ENCODE results near the gene FARP2.

FARP2 gene

GRCh38 chr2:241540401-241540770 lies 184.3 kb downstream of the FARP2 start:
- no peaks in the 10 kb centered on the region for H3K36me3 ChIP-seq (replicated peaks in 1 of 2; ENCODE audit: control insufficient read depth in 2 of 2, insufficient read depth in 2 of 2, low read length in 2 of 2)
- H3K18ac ChIP-seq (ENCODE audit: low read length) = no peak overlapping the region
- no peak overlapping the region for H3K4ac ChIP-seq (ENCODE audit: low read length)
- no peak overlapping the region for H4K91ac ChIP-seq (ENCODE audit: low read depth, low read length, poor library complexity)
- H2BK120ac ChIP-seq (ENCODE audit: low read depth, low read length) = no peak overlapping the region
- H2AK5ac ChIP-seq (ENCODE audit: low read depth, low read length) = peak overlapping the region; percentile 40
- no peak overlapping the region for H3K27ac ChIP-seq (replicated peaks; ENCODE audit: low read length)
- H2AFZ ChIP-seq (ENCODE audit: low read length) = peak overlapping the region; percentile 66
- peaks cover 17 to 26% of the 10 kb centered on the region in 2 donors for H3K4me1 ChIP-seq (ENCODE audit: control insufficient read depth in 2 of 2, insufficient read depth in 1 of 2, low read depth in 1 of 2, low read length in 2 of 2)
- no peak overlapping the region for H3K9ac ChIP-seq (ENCODE audit: low read depth, low read length, poor library complexity)
- H4K8ac ChIP-seq (ENCODE audit: low read depth, low read length) = no peak overlapping the region
- no peak overlapping the region for H3K14ac ChIP-seq (ENCODE audit: low read length)
- no peaks in the 10 kb centered on the region for H3K79me1 ChIP-seq (ENCODE audit: low read depth, low read length)
- H3K4me2 ChIP-seq (ENCODE audit: insufficient read depth, low read length, poor library complexity, severe bottlenecking) = no peak overlapping the region
- H2BK12ac ChIP-seq (ENCODE audit: low read length) = no peak overlapping the region
- no peak overlapping the region for H3K4me3 ChIP-seq (ENCODE audit: low read length in 2 of 2)
- peak overlapping the region; percentile 46 for H2BK5ac ChIP-seq (ENCODE audit: low read length)
- no peak overlapping the region for H2BK15ac ChIP-seq (ENCODE audit: low read length)
- peaks cover 8 to 49% (median 26%) of the 10 kb centered on the region in 3 experiments for H3K27me3 ChIP-seq (ENCODE audit: control insufficient read depth in 3 of 3, insufficient read depth in 3 of 3, low read depth in 1 of 3, low read length in 3 of 3)
- peaks cover 0 to 2% of the 10 kb centered on the region in 2 donors for H3K9me3 ChIP-seq (replicated peaks in 1 of 2; ENCODE audit: control insufficient read depth in 2 of 2, insufficient read depth in 1 of 2, low read depth in 1 of 2, low read length in 2 of 2)
- H3K23ac ChIP-seq (ENCODE audit: low read depth, low read length, poor library complexity) = no peak overlapping the region
- no CpG with 5 or more reads among the region's 10 CpGs for WGBS, 2 donors (ENCODE audit: extremely low coverage in 2 of 2, insufficient read length in 2 of 2, insufficient replicate concordance in 1 of 2)
- DNase-seq (ENCODE audit: low spot score) = no peak

- Histone ChIP-seq H3K4ac (ENCODE audit: low read length) (no peak overlapping the region), H2BK12ac (ENCODE audit: low read length) (no peak overlapping the region), H2BK5ac (ENCODE audit: low read length) (no peak overlapping the region), H3K9ac (ENCODE audit: low read depth, low read length, poor library complexity) (no peak overlapping the region), H2BK15ac (ENCODE audit: low read length) (no peak overlapping the region), H3K14ac (ENCODE audit: low read length) (peak overlapping the region; percentile 78), H3K18ac (ENCODE audit: low read length) (peak overlapping the region; percentile 93), H3K27me3 (ENCODE audit: control insufficient read depth in 3 of 3, insufficient read depth in 3 of 3, low read depth in 1 of 3, low read length in 3 of 3) (peaks cover 8 to 49% (median 26%) of the 10 kb centered on the region in 3 experiments), H3K79me1 (ENCODE audit: low read depth, low read length) (peaks cover 2% of the 10 kb centered on the region), H4K8ac (ENCODE audit: low read depth, low read length) (peak overlapping the region; percentile 74), H3K4me2 (ENCODE audit: insufficient read depth, low read length, poor library complexity, severe bottlenecking) (peak overlapping the region; percentile 67), H3K27ac (replicated peaks; ENCODE audit: low read length) (no peak overlapping the region), H3K36me3 (replicated peaks in 1 of 2; ENCODE audit: control insufficient read depth in 2 of 2, insufficient read depth in 2 of 2, low read length in 2 of 2) (no peaks in the 10 kb centered on the region), H2AK5ac (ENCODE audit: low read depth, low read length) (peak overlapping the region; percentile 81), H3K4me1 (ENCODE audit: control insufficient read depth in 2 of 2, insufficient read depth in 1 of 2, low read depth in 1 of 2, low read length in 2 of 2) (peaks cover 19 to 25% of the 10 kb centered on the region in 2 donors), H3K23ac (ENCODE audit: low read depth, low read length, poor library complexity) (peak overlapping the region; percentile 39), H3K9me3 (replicated peaks in 1 of 2; ENCODE audit: control insufficient read depth in 2 of 2, insufficient read depth in 1 of 2, low read depth in 1 of 2, low read length in 2 of 2) (peaks cover 0 to 2% of the 10 kb centered on the region in 2 donors), H4K91ac (ENCODE audit: low read depth, low read length, poor library complexity) (no peak overlapping the region), H2BK120ac (ENCODE audit: low read depth, low read length) (no peak overlapping the region), H3K4me3 (ENCODE audit: low read length in 2 of 2) (peak overlapping the region in 1 of 2 donors; percentile 72), H2AFZ (ENCODE audit: low read length) (peak overlapping the region; percentile 66)
- WGBS, 2 donors (ENCODE audit: extremely low coverage in 2 of 2, insufficient read length in 2 of 2, insufficient replicate concordance in 1 of 2) = no CpG with 5 or more reads among the region's 68 CpGs
- DNase-seq (ENCODE audit: low spot score) = peak; percentile 45
Observed at GRCh38 chr2:241540771-241541561, 184.9 kb downstream of the FARP2 start.

- Histone ChIP-seq H3K4ac (ENCODE audit: low read length) (no peak overlapping the region), H2BK120ac (ENCODE audit: low read depth, low read length) (no peak overlapping the region), H3K27ac (replicated peaks; ENCODE audit: low read length) (no peak overlapping the region), H2BK15ac (ENCODE audit: low read length) (no peak overlapping the region), H3K9me3 (replicated peaks in 1 of 2; ENCODE audit: control insufficient read depth in 2 of 2, insufficient read depth in 1 of 2, low read depth in 1 of 2, low read length in 2 of 2) (peaks cover 0 to 2% of the 10 kb centered on the region in 2 donors), H3K4me2 (ENCODE audit: insufficient read depth, low read length, poor library complexity, severe bottlenecking) (peak overlapping the region; percentile 67), H3K9ac (ENCODE audit: low read depth, low read length, poor library complexity) (peak overlapping the region; percentile 85), H3K27me3 (ENCODE audit: control insufficient read depth in 3 of 3, insufficient read depth in 3 of 3, low read depth in 1 of 3, low read length in 3 of 3) (peaks cover 8 to 43% (median 26%) of the 10 kb centered on the region in 3 experiments), H3K4me3 (ENCODE audit: low read length in 2 of 2) (peak overlapping the region in 1 of 2 donors; percentile 66), H2AFZ (ENCODE audit: low read length) (peak overlapping the region; percentile 65), H3K79me1 (ENCODE audit: low read depth, low read length) (peaks cover 2% of the 10 kb centered on the region), H2BK12ac (ENCODE audit: low read length) (no peak overlapping the region), H2AK5ac (ENCODE audit: low read depth, low read length) (peak overlapping the region; percentile 81), H3K36me3 (replicated peaks in 1 of 2; ENCODE audit: control insufficient read depth in 2 of 2, insufficient read depth in 2 of 2, low read length in 2 of 2) (no peaks in the 10 kb centered on the region), H3K23ac (ENCODE audit: low read depth, low read length, poor library complexity) (peak overlapping the region; percentile 34), H4K91ac (ENCODE audit: low read depth, low read length, poor library complexity) (no peak overlapping the region), H3K14ac (ENCODE audit: low read length) (peak overlapping the region; percentile 78), H2BK5ac (ENCODE audit: low read length) (no peak overlapping the region), H3K18ac (ENCODE audit: low read length) (peak overlapping the region; percentile 74), H3K4me1 (ENCODE audit: control insufficient read depth in 2 of 2, insufficient read depth in 1 of 2, low read depth in 1 of 2, low read length in 2 of 2) (peaks cover 22 to 24% of the 10 kb centered on the region in 2 donors), H4K8ac (ENCODE audit: low read depth, low read length) (no peak overlapping the region)
- DNase-seq (ENCODE audit: low spot score) = no peak
- no CpG with 5 or more reads among the region's 62 CpGs for WGBS, 2 donors (ENCODE audit: extremely low coverage in 2 of 2, insufficient read length in 2 of 2, insufficient replicate concordance in 1 of 2)
Observed at GRCh38 chr2:241541564-241542277, 185.6 kb downstream of the FARP2 start.

- H3K18ac ChIP-seq (ENCODE audit: low read length) = peak overlapping the region; percentile 59
- H3K36me3 ChIP-seq (replicated peaks in 1 of 2; ENCODE audit: control insufficient read depth in 2 of 2, insufficient read depth in 2 of 2, low read length in 2 of 2) = no peaks in the 10 kb centered on the region
Observed at GRCh38 chr2:241542278-241542605, 186.2 kb downstream of the FARP2 start.

More at GRCh38 chr2:241542278-241542605, 186.2 kb downstream of the FARP2 start:
- Histone ChIP-seq H2AK5ac (ENCODE audit: low read depth, low read length) (peak overlapping the region; percentile 81), H2BK120ac (ENCODE audit: low read depth, low read length) (no peak overlapping the region), H4K8ac (ENCODE audit: low read depth, low read length) (no peak overlapping the region), H3K79me1 (ENCODE audit: low read depth, low read length) (peaks cover 2% of the 10 kb centered on the region), H4K91ac (ENCODE audit: low read depth, low read length, poor library complexity) (no peak overlapping the region), H3K4me3 (ENCODE audit: low read length in 2 of 2) (no peak overlapping the region), H3K4ac (ENCODE audit: low read length) (no peak overlapping the region), H2AFZ (ENCODE audit: low read length) (no peak overlapping the region), H3K4me1 (ENCODE audit: control insufficient read depth in 2 of 2, insufficient read depth in 1 of 2, low read depth in 1 of 2, low read length in 2 of 2) (peaks cover 26 to 29% of the 10 kb centered on the region in 2 donors), H2BK12ac (ENCODE audit: low read length) (no peak overlapping the region), H3K9ac (ENCODE audit: low read depth, low read length, poor library complexity) (no peak overlapping the region), H3K9me3 (replicated peaks in 1 of 2; ENCODE audit: control insufficient read depth in 2 of 2, insufficient read depth in 1 of 2, low read depth in 1 of 2, low read length in 2 of 2) (peaks cover 0 to 2% of the 10 kb centered on the region in 2 donors), H3K23ac (ENCODE audit: low read depth, low read length, poor library complexity) (peak overlapping the region; percentile 34), H2BK15ac (ENCODE audit: low read length) (no peak overlapping the region), H2BK5ac (ENCODE audit: low read length) (no peak overlapping the region), H3K27ac (replicated peaks; ENCODE audit: low read length) (no peak overlapping the region), H3K14ac (ENCODE audit: low read length) (no peak overlapping the region), H3K4me2 (ENCODE audit: insufficient read depth, low read length, poor library complexity, severe bottlenecking) (no peak overlapping the region), H3K27me3 (ENCODE audit: control insufficient read depth in 3 of 3, insufficient read depth in 3 of 3, low read depth in 1 of 3, low read length in 3 of 3) (peaks cover 8 to 43% (median 26%) of the 10 kb centered on the region in 3 experiments)
- DNase-seq (ENCODE audit: low spot score) = no peak
- WGBS, 2 donors (ENCODE audit: extremely low coverage in 2 of 2, insufficient read length in 2 of 2, insufficient replicate concordance in 1 of 2) = no CpG with 5 or more reads among the region's 15 CpGs
